GM18519 (cell line): ENCODE measurements around the gene PVALB.

ENCODE experiments used
- ATAC-seq: cut with Tn5 transposase; IDR thresholded peaks from one replicate; pipeline ENCODE4 v1.9.1; 2021; ENCODE audit warnings: mild to moderate bottlenecking, moderate library complexity; ENCODE audit not compliant: unreplicated experiment, low FRiP score

Gene PVALB

GRCh38 chr22:36850056-36850455 lies 33.2 kb upstream of the PVALB start:
- no peak for ATAC-seq

- no peak for ATAC-seq
Observed at GRCh38 chr22:36846949-36847348, 30.1 kb upstream of the PVALB start.

- no peak for ATAC-seq
Observed at GRCh38 chr22:36846271-36846670, 29.4 kb upstream of the PVALB start.

- no peak for ATAC-seq
Observed at GRCh38 chr22:36840106-36840505, 23.3 kb upstream of the PVALB start.

- no peak for ATAC-seq
Observed at GRCh38 chr22:36839356-36840073, 22.7 kb upstream of the PVALB start.

GRCh38 chr22:36838119-36839030 lies 21.5 kb upstream of the PVALB start:
- no peak for ATAC-seq

GRCh38 chr22:36835903-36836302 lies 19.1 kb upstream of the PVALB start:
- ATAC-seq: no peak

- ATAC-seq: no peak
Observed at GRCh38 chr22:36833073-36833472, 16.2 kb upstream of the PVALB start.

- no peak for ATAC-seq
Observed at GRCh38 chr22:36831717-36832116, 14.9 kb upstream of the PVALB start.

- ATAC-seq: no peak
Observed at GRCh38 chr22:36831206-36831605, 14.4 kb upstream of the PVALB start.

GRCh38 chr22:36830601-36831000 lies 13.8 kb upstream of the PVALB start:
- ATAC-seq: no peak

GRCh38 chr22:36829370-36830002 lies 12.7 kb upstream of the PVALB start:
- ATAC-seq: no peak

- no peak for ATAC-seq
Observed at GRCh38 chr22:36828815-36829214, 12.0 kb upstream of the PVALB start.

GRCh38 chr22:36826262-36826661 lies 9.4 kb upstream of the PVALB start:
- ATAC-seq: no peak

GRCh38 chr22:36824655-36825054 lies 7.8 kb upstream of the PVALB start:
- ATAC-seq: no peak

- ATAC-seq: no peak
Observed at GRCh38 chr22:36823186-36823839, 6.5 kb upstream of the PVALB start.

- no peak for ATAC-seq
Observed at GRCh38 chr22:36822581-36822980, 5.7 kb upstream of the PVALB start.

GRCh38 chr22:36819112-36819511 lies 2.3 kb upstream of the PVALB start:
- ATAC-seq: no peak

- no peak for ATAC-seq
Observed at GRCh38 chr22:36818010-36818642, 1.3 kb upstream of the PVALB start.

GRCh38 chr22:36817525-36817848 lies 652 bp upstream of the PVALB start:
- no peak for ATAC-seq

- no peak for ATAC-seq
Observed at GRCh38 chr22:36816339-36816635, 548 bp downstream of the PVALB start.
